GM08714 (cell line): ENCODE results near the gene KEAP1.

ENCODE experiments used
- H3K4me3 ChIP-seq: fragments of 200-500 bp; sonication (Bioruptor generic); 2 replicates; pipeline ENCODE4 v1.5.1; 2014; ENCODE audit warnings: mild to moderate bottlenecking, low read length, inconsistent platforms
- ZNF274 ChIP-seq: IDR thresholded peaks from 2 replicates; pipeline ENCODE4 v1.6.1; 2012; ENCODE audit warnings: mild to moderate bottlenecking, low read depth, low read length

The KEAP1 gene

DNA sequence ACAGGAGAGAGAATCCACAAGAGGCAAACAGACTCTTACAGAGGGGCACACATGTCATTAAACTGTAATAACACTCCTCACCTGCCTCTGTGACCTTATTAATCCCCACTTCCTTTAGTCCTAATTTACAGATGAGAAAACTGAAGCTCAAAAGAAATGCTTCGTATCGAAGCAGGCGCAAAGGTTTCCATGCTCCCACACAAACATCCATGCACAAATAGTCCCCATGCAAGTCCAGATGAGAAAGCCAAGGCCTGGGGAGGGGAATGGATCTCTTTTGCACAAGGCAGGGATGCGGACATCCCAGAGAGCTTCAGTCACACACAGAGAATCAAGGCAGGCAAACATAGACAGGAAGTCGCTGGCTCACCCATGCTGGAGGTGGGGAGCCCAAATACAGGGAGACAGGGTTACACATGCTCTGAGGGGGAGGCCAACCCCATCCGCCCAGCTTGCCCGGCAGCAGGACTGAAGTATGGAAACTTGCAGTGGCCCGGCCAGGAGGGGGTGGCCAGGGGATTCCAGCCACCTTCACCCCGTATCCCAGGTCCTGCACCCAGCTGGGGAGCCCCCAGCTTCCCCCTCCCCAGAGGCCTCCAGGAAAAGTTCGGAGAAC is 13.6 kb upstream of the KEAP1 start:
- no peak overlapping the region for H3K4me3 ChIP-seq
- TF ChIP-seq ZNF274, result no peak

DNA sequence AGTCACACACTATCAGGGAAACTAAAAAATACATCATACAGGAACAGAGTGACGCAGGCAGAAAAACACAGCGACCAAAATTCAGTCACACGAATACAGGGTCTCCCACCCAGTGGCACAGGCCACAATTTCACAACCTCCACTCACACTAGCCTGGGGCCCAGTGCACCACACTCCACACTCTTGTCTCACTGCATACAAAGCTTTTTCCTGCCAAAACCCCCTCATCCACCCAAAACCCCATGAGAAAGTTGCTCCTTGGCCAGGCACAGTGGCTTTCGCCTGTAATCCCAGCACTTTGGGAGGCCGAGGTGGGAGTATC is 12.9 kb upstream of the KEAP1 start:
- no peak for TF ChIP-seq ZNF274
- H3K4me3 ChIP-seq, result no peak overlapping the region

DNA sequence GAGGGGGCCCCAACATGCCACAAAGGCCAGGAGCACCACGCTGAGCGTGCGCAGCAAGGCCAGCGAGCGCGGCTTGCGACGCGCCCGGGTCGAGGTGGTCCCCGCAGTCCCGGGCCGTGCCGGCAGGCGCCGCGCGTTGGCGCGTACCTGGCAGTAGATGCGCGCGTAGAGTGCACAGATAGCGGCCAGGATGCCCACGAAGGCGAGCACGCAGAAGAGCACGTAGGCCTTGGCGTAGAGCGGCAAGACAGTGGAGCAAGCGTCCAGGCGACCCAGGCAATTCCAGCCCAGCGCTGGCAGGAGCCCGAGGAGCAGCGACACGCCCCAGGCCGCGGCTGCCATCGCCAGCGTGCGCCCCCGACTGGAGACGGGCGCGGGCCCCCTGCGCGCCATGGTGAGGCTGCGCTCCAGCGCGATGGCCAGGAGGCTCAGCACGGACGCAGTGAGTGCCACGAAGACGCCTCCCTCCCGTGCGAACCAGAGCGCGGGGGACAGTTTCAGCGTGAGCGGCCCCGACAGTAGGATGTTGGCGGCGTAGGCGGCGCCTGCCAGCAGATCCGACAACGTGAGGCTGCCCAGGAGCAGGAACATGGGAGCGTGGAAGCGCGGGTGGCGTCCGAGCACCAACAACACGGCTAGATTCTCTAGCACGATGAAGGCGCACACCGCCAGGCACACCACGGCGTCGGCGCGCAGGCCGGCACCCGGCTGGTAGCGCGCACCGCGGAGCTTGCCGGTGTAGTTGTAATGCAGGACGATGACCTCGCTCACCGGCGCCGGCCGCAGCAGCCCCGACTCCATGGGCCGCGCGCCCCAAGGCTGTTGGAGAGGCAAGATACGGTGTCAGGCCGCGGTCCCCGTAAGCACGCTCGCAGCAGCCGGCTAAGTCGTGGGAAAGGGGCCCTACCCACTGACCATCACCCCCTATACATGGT is 11.3 kb upstream of the KEAP1 start:
- H3K4me3 ChIP-seq, result no peak overlapping the region
- TF ChIP-seq ZNF274, result no peak

DNA sequence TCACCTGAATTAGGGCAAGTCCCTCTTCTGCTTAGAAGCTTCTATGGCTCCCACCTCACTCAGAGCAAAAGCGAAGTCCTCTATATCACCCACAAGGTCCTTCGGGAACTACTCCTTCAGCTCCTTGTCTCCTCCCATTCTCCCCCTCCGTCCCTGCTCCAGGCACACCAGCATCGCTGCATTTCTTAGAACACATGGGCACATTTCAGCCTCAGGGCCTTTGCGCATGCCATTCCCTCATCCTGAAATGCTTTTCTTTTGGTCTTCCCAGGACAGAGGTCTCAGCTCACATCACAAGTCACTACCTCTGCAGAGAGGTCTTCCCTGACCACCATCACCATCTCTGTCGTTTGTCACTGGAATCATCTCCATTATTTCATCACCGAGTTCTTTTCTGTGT is 10.1 kb upstream of the KEAP1 start:
- no peak overlapping the region for H3K4me3 ChIP-seq
- TF ChIP-seq ZNF274, result no peak

DNA sequence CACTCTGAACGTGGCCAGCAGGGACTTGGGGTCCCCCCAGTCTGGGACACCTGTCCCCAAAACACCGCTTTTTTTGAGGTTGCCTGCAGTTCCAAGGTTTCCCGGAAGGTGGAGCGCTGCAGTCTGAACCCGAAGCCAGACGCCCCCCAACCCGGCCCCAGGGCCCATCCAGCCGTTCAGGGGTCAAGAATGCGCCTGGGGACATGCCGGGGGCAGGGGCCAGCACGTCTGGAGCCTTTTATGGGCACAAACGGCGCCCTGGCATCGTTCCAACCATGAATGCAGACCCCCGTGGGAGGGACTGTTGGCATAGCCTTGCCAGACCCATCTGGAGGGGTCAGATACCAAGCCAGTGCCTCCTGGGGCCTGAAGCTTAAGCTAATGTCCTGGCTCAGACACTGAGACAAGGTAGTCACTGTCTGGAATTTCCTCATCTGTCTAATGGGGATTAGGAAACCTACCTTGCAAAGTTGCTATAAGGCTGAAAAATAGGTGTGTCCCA is 7.2 kb upstream of the KEAP1 start:
- no peak overlapping the region for H3K4me3 ChIP-seq
- TF ChIP-seq ZNF274, result no peak

DNA sequence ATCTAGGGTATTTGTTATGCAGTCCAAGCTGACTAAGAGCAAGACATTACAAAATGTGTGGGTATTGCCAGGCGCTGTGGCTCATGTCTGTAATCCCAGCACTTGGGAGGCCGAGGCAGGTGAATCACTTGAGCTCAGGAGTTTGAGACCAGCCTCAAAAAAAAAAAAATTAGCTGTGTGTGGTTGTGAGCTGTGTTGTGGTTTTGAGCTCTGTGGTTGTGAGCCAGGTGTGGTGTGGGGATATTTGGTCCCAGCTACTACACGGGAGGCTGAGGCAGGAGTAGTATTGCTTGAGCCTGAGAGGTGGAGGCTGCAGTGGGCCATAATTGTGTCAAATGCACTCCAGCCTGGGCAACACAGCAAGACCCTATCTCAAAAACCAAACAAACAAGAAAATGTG is 5.6 kb upstream of the KEAP1 start:
- no peak for TF ChIP-seq ZNF274
- no peak overlapping the region for H3K4me3 ChIP-seq

DNA sequence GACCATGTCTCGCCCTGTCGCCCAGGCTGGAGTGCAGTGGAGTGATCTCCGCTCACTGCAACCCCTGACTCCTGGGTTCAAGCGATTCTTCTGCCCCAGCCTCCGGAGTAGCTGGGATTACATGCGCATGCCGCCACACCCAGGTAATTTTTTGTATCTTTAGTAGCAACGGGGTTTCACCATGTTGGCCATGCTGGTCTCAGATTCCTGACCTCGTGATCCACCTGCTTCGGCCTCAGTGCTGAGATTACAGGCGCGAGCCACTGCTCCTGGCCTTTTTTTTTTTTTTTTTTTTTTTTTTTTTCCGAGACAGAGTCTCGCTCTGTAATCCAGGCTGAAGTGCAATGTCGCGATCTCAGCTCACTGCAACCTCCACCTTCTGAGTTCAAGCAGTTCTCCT is 4.9 kb upstream of the KEAP1 start:
- H3K4me3 ChIP-seq, result no peak overlapping the region
- TF ChIP-seq ZNF274, result no peak

DNA sequence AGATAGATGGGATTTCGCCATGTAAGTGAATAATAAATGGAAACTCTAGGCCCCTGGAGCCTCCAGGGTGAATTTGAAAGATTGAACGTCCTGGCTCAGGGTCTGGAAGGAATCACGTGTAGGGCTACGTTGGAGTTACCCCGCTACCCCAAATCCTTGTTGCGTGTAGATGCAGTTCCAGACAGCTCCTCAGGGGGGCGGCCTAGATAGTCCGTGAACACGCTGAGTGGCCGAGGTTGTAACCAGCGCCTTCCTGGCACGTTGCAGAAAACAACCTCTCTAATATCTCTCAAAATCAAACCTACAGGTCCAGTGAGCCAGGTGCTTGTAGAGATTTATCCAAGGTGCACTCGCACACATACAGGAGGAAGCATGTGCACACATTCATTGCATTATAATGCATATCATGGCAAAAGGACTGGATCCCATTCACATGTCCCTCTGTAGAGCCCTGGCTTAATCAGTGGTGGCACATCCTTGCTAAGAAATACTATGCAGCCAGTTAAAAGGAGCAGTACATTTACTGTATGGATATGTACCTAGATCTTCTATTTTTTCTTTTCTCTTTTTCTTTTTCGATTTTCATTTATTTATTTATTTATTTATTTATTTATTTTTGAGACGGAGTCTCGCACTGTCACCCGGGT is 2.5 kb upstream of the KEAP1 start:
- no peak overlapping the region for H3K4me3 ChIP-seq
- TF ChIP-seq ZNF274, result no peak

DNA sequence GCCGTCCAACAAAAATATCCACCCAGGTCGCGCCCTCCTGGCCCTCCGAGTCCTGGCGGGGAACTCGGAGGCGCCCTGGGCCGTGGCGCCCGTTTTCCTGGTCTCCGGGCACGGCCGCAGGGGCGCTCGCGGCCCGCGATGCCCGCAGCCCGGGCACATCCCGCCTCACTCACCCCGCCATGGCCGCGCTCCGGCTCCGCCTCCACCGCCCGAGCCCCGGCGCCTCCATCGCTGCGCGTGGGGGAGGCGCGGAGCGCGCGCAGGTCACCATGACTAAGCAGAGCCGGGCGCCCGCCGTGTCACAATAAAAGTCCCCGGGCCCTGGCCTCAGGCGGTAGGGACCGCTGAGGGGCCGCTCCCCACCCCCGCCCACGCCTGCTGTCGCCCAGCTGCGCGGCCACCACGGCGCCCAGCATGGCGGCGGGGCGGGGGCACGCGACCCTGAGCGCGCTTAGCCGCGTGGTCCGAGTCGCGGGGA is 593 bp downstream of the KEAP1 start:
- no peak for TF ChIP-seq ZNF274
- H3K4me3 ChIP-seq, result peak overlapping the region; percentile 85

DNA sequence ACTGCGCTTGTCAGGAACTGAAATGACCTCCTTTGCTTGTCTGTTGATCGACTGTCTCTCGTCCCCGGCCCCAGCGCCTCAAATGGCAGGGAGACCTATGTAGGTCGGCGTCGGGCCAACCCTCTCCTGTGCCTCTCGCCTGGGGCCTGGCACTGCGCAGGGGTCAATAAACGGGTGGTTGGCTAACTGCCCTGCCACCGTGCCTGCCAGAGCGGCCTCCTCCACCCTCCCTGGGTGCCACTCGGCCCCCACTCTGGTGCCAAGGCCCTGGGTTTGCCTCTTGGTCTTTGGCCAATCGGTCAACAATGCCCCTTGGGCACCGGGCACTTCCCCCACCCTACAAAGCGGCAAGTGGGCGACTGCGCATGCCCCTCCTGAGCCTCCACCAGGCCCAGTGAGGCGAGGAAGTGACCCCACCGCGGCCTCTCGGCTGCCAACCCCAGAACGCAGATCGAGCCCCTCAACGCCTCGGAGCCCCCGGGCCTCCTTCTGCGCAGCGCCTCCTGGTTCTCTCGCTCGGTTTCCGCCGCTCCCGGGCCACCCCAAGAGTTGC is 1.1 kb downstream of the KEAP1 start:
- peak overlapping the region; percentile 85 for H3K4me3 ChIP-seq
- no peak for TF ChIP-seq ZNF274

DNA sequence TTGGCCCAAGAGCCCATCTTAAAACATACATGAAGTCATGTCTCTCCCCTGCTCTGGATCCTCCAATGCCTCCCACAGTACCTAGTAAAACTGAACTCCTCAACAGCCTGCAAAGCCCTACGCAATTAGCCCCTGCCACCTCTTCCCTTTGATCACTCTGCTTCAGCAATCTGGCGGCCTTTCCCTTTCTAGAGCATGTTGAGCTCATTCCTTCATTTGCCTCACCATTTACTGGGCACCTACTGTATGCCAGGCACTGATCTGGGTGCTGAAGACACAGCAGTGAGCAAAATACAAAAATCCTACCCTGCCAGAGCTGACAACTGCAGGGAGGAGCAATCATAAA is 2.9 kb downstream of the KEAP1 start:
- no peak for TF ChIP-seq ZNF274
- H3K4me3 ChIP-seq, result no peak overlapping the region

DNA sequence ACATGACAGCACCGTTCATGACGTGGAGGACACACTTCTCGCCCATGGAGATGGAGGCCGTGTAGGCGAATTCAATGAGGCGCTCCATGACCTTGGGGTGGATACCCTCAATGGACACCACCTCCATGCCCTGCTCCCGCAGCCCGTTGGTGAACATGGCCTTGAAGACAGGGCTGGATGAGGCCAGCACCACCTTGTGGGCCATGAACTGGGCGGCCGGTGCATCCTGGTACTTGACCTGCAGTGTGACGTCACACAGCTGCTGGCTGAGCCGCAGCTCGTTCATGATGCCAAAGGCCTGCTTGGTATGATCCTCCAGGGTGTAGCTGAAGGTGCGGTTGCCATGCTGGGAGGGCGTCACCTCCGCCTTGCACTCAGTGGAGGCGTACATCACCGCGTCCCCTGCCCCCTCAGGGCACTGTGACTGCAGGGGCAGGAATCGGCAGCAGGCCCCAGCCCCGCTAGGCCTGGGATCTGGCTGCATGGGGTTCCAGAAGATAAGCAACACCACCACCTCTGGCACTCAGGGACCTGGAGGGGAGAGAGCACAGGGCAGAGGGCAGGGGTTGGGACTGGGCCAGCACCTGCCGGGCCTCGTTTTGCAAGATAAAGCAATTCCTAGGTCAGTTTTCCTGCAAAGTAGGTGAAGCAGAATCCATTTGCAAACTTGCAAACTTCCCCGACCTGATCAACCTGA is 3.5 kb downstream of the KEAP1 start:
- no peak for TF ChIP-seq ZNF274
- H3K4me3 ChIP-seq, result no peak overlapping the region

DNA sequence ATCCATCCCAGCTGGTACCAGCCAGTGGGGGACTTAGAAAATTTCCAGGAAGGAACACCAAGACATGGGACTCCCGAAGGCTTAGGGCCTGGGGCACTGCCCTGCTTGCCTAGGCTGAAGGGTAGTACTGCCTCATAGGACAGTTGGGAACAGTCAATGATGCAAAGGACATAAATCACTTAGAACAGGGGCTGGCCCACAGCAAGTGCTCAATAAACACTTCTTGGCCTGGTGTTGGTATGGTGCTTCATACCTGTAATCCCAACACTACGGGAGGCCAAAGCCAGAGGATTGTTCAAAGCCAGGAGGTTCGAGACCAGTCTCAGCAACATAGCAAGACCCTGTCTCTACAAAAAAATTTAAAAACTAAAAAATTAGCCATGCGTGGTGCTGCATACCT is 5.8 kb downstream of the KEAP1 start:
- no peak for TF ChIP-seq ZNF274
- no peak overlapping the region for H3K4me3 ChIP-seq

DNA sequence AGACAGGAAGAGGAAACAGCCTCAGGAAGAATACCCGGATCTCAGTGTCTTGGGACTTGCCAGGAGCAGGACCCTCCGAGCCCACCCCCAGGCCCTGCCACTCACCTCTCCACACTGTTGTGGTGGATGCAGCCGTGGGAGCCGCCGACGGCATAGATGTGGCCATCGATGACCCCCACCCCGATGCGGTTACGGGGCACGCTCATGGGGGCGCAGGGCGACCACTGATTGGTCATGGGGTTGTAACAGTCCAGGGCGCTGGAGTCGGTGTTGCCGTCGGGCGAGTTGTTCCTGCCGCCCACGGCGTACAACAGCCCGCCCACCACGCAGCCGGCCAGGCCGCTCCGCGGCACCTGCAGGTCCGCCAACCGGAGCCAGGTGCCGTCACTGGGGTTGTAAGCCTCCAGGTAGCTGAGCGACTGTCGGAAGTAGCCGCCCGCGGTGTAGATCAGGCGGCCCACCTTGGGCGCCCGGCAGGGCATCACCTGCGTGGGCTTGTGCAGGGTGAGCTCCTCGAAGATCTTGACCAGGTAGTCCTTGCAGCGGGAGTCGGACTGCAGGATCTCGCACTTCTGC is 11.6 kb downstream of the KEAP1 start:
- no peak overlapping the region for H3K4me3 ChIP-seq
- no peak for TF ChIP-seq ZNF274
